IPS DF 4.7 (cell line): ENCODE data around the gene POLR3K.

ENCODE experiments used
- DNase-seq: peaks from one replicate; pipeline ENCODE4 v3.0.0-alpha.2; 2013; ENCODE audit warnings: low spot score; ENCODE audit errors: extremely low read depth

Gene POLR3K

DNA sequence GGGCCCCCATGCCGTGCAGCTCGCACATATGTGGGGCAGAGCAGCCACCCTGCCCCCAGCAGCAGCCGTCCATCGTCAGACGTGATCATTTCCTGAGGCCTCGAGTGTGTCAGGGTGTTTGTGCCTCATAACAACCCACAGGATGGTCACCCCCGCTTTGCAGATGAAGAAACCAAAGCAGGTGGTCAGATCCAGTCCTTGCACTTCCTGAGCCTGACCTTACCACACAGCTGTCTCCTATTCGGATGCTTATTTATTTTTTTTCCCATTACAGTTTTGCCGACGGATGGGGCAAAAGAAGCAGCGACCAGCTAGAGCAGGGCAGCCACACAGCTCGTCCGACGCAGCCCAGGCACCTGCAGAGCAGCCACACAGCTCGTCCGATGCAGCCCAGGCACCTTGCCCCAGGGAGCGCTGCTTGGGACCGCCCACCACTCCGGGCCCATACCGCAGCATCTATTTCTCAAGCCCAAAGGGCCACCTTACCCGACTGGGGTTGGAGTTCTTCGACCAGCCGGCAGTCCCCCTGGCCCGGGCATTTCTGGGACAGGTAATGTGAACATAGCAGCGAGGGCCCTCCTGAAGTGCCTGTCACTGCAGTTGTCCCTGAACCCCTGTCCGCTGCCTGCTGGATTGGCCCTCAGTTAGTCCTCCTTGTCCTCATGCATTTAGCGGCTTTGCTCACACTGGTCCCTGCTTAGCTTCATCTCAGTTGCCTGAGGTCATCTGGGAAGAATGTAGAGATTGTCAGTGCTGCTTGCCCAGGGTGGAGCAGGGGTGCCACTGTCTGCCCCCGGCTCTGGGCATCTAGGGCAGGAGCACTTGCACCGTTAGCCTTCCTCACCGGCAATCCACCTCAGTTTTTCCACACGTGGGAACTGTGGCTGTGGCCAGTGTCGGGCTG is 26.0 kb upstream of the POLR3K start:
- no peak for DNase-seq

DNA sequence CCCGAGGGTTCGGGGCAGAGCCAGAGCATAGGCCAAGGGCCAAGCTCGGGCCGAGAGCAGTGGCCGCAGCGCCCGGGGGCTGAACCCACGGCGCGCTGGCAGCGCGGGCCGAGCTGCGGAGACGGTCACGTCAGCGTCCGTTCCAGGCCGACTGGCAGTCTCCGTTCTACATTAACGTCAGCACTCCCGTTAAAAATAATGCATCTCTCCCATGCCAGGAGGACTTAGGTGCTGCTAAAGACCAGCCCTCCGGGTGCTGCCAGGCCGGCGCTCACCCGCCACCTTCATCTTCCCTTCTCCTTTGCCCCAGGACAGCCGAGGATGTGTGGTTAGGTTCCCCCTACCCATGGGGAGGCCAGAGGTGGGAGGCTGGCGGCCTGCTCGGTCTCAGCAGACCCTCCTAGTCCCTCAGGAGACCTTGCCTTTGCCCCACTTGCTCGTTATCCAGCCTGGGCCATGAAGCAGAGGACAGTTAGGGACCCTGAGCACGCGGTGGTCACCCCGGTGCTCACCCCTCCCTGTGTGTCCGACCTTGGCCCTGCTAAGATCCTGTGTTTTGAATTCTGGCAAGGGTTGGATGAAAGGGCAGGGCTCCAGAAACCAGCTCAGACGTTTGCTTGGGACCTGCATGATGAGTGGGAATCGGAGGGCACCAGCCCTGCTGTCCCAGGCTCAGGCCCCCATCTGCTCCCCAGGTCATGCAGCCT is 25.2 kb upstream of the POLR3K start:
- no peak for DNase-seq

DNA sequence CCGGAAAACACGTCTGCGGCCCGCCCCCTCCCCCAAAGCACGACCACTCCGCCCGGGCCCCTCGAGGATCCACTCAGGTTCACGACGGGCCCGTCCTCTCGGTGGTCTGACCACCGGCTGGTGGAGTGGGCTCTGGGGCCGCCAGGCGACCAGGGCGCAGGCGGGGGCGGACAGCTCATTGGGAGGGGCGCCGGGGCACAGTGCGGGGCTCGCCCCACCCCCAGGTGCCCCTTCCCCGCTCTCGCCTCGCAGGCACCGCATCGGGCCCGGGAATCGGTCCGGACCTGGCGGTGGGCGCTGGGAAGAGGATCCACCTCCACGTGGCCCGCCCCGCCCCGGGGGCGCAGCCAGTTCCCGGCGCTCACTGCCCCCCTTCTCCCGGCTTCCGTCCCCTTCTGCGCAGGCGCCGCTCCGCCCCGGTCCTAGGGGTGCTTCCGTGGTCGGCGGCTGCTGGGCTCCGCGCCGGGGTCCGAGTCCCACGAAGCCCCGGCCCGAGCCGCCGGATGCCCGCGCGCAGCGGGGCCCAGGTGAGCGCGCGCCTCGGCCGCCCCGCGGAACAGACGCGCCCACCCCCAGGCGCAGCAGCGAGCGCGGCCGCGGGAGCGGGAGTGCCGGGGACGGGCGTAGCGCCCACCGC is 24.5 kb upstream of the POLR3K start, which contains the start of gene MPG:
MPG (plus strand) TSS at position 419 of the 637 bp plus-strand sequence; CDS start at position 504, 85 bp downstream.
- no peak for DNase-seq

DNA sequence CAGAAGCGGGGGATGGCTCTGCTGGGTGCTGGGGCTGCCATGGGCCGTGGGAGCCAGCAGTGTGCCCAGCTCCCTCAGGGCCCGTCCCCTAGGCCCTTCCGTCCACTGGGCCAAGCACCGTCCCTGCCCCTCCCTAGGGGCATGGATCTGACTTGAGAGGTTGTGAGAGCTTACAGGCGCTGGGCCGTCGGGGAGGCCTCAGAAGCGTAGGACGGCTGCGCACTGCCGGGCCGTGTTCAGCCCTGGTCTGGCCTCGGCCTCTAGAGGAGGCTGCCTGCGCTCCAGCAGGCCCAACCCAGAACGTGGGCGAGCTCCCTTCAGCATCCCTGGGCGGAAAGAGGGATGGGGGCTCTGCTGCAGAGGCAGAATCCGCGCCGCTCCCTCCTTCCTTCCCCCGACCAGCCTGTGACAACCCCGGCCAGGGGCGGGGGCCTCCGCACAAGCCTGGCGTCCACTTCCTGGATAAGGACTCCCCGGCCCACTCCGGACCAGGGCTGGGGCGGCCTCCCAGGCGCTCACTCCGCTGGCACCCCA is 23.9 kb upstream of the POLR3K start:
- no peak for DNase-seq

DNA sequence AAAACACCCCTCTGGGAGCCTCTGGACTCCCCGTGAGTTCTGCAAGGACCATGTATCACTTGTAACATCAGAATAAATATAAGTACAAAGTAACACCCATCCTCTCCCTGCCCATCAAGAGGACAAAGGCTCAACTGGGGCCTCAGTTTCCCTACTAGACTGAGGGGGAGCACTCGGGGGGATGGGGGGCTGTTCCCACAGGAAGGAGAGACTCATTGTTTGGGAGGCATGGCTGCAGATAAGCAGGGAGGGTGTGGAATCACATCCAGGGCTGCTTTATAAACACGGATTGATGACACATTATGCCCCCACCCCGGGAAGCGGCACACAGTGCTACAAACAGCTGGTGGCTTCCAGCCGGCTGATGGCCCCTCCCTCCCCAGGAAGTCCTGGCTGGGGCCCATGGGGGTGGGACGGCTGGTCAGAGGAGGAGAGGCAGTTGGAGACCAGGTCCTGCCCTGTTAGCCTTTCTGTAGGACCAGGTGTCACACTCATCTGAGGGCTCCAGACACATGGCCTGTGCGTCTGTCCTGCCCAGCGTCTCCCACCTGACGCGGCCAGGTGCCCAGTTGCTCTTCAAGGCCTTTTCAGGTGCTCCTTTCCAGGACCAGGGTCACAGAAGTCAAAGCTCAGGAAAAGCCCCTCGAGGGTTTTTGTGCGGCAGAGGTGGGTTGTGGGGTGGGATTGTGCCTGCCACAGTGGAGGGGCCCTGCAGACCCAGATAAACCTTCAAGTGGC is 23.3 kb upstream of the POLR3K start:
- DNase-seq = no peak

DNA sequence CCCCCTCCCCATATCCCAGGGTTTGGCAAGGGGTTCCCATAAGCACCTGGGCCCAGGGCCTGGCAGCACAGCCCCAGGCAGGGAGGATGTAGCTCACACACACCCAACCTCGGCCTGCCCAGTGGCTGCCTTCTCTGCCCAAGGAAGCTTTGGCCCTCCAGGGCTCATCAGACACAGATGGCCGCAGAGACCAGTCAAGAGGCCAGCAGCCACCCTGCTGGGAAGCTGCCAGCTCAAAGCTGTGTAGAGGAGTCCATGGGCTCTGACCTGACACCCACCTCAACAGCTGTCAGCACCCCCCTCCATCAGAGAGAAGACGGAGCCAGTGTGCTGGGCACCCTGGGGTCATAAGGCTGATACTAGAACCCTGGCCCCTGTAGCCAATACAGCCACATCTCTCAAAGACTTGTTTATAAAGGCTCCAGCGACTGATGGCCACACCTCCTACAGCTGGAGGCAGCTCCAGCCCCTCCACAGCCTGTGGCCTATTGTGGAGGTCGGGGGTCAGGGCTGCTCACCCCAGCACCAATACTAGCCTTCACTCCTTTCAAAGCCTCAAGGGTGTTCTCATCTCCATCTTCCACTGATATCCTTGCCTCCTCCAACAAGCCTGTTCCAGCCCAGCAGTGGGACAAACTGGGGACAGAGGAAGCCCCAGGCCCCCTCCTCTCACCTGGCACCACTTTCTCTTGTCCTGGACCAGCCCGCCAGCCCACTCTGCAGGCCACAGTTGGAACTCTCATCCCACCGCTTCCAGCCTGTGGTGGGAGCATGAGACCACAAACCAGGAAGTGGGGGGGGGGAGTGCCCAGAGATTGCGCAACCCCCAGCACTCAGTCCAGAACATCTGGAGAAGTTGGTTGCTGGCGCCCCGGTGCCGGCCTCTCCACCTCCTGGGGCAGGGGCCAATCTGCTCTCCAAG is 22.4 kb upstream of the POLR3K start:
- no peak for DNase-seq

DNA sequence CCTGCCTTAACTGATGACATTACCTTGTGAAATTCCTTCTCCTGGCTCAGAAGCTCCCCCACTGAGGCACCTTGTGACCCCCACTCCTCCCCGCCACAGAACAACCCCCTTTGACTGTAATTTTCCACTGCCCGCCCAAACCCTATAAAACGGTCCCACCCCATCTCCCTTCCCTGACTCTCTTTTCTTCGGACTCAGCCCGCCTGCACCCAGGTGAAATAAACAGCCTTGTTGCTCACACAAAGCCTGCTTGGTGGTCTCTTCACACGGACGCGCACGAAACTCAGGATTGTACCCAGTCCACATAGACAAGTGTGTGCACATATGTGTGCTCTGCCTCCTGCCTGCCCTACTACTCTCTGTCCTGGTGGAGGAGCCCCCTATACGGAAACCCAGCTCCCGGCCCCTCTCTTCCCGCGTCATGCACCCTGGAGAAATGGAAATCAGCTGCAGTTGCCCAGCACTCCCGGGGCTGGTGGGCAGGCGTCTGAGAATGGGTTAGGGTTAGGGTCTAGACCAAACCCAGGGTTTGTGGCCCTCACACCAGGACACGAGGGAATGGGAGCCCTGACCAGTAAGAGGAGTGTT is 21.4 kb upstream of the POLR3K start:
- DNase-seq = no peak

DNA sequence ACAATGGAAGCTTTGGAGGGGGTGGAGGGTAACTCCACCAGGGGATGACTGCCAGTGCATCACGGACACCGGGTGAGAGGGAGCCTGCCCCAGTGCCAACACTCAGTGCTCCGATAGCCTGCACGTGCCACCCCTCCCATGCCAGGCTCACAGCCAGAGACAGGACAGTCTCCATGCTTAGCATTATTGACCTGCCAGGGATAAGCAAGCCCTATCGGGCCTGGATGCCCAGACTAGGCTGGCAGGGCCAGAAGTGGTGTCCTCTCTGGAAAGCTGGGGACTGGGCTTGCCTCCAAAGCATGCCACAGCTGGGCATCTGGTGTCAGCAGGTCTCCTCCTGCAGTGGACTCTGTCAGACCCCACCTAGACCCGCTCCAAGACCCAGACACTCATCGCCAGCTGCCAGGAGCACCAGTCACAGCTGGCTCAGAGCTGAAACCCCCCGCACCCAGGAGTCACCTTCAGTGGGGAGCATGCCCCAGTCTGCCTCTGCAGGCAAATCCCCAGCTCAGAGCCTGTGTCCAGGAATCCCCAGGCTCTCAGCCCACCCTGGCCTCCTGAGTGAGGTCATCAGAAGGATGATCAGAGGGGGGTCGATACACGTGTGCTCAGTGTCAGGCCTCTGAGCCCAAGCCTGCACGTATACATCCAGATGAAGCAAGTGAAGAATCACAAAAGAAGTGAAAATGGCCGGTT is 20.8 kb upstream of the POLR3K start:
- DNase-seq = no peak

DNA sequence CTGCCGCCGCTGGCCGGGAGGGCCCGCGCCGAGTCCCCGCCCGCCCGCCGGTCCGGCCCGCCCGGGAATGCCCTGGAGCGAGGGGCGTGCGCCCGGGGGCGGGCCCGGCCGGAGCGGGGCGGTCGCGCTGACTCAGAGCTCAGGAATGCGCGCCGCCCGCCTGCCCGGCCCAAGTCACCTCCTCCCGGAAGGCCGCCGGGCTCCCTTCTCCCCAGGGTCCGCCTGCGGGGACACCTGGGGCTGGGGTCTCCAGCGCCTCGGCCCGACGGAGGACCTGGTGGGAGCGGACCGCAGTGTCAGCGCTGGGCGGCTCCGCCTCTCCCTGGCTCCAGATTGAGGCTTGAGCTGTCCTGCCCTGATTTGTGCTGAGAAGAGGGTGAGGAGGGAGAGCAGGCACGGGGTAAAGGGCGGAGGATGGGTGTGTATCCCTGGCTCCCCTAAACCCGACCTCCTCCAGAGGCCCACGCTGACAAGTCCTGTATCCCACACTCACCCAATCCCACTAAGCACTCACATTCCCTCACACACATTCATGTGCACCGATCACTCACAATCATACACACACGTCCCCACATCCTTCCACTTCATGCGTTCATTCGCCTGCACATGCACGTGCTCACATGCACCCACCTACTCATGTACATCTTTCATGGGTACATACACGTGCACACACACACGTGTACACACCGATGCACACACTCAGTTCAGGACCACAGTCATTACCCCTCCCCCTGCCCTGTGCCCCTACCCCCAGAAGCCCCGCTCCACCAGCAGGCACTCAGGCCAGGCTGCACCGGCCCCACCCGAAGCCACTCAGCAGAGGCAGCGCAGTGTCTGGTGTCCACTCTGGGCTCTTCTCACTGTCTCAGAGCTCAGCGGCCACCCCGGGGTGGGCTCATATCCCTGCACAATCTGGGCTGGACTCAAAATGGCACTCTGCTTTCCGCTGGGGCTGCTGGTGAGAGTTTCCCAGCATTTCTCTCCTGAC is 19.4 kb upstream of the POLR3K start, which contains the start of gene RHBDF1:
RHBDF1 (minus strand) TSS at position 71 of the 988 bp plus-strand sequence. CDS start 7,616 bp downstream, outside the sequence.
- no peak for DNase-seq

DNA sequence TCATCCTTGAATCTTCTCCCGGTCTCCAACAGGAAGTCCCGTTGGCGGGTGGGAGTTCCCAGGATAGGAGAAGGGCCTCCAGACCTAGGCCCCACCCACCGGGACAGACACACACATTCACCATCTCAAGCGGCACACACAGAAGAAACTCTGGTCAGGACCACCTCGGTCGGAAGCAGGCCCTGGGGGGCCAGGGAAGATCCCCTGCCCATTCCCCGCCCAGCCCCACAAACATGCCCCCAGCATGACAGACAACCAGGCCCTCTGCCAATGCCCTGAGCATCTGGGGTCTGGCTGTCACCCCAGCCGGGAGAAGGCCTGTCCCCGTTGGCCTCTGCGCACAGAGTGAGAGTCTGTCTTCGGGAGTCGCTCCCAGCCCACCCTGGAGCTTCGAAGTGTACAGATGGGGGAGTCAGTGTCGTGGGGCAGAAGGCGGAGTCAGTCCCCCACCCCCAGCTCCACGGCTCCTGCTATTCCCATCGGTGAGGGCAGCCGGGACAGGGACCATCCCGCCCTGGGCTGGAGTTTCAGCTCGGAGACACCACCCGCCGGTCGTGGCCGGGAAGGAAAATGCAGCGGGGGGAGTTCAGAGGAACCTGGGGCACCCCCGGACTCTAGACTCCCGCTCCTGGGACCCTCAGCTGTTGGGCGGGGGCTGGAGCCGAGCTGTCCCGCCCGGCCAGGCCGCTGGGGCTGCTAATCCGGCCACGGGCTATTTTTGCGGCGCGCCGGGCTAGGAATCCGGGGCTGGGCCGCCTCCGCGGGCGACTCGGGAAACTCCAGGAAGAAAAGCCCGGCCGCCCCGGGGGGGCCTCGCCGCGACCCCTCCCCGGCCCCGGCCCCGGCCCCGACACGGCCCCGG is 18.4 kb upstream of the POLR3K start:
- DNase-seq = no peak

DNA sequence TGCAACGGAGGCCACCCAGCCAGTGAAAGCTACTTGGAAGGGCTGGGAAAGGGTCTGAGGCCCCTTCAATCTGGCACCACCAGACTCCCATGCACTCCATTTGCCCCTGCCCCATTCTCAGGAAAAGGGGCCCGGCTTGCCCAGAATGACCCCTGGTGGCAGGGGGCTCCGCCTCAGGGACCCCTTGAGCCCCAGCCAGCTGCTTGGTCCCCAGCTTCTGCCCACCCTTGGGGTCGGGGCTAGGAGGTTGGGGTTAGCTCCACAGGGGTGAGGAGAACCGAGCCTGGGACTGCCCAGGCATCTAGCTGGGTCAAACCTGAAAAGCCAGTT is 17.8 kb upstream of the POLR3K start:
- DNase-seq = no peak

DNA sequence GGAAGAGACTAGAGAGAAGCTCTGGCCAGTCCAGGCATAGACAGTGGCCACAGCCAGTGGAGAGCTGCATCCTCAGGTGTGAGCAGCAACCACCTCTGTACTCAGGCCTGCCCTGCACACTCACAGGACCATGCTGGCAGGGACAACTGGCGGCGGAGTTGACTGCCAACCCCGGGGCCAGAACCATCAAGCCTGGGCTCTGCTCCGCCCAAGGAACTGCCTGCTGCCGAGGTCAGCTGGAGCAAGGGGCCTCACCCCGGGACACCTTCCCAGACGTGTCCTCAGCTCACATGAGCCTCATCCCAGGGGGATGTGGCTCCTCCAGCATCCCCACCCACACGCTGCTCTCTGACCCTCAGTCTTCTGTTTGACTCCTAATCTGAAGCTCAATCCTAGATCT is 15.8 kb upstream of the POLR3K start:
- DNase-seq = no peak

DNA sequence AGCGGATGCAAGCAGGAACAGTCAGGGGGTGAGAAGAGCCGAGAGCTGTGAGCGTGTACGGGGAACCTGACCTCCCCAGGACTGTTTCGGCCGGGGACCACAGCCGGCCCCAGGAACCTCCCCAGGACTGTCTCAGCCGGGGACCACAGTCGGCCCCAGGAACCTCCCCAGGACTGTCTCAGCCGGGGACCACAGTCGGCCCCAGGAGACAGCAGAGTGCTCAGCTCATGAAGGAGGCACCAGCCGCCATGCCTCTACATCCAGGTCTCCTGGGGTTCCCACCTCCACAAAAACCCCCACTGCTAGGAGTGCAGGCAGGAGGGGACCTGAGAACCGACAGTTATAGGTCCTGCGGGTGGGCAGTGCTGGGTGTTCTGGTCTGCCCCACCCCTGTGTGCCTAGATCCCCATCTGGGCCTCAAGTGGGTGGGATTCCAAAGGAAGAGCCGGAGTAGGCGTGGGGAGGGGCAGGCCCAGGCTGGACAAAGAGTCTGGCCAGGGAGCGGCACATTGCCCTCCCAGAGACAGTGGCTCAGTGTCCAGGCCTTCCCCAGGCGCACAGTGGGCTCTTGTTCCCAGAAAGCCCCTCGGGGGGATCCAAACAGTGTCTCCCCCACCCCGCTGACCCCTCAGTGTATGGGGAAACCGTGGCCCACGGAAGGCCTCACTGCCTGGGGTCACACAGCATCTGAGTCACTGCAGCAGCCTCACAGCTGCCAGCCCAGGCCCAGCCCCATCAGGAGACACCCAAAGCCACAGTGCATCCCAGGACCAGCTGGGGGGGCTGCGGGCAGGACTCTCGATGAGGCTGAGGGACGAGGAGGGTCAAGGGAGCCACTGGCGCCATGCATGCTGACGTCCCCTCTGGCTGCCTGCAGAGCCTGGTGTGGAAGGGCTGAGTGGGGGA is 14.7 kb upstream of the POLR3K start:
- DNase-seq = no peak

DNA sequence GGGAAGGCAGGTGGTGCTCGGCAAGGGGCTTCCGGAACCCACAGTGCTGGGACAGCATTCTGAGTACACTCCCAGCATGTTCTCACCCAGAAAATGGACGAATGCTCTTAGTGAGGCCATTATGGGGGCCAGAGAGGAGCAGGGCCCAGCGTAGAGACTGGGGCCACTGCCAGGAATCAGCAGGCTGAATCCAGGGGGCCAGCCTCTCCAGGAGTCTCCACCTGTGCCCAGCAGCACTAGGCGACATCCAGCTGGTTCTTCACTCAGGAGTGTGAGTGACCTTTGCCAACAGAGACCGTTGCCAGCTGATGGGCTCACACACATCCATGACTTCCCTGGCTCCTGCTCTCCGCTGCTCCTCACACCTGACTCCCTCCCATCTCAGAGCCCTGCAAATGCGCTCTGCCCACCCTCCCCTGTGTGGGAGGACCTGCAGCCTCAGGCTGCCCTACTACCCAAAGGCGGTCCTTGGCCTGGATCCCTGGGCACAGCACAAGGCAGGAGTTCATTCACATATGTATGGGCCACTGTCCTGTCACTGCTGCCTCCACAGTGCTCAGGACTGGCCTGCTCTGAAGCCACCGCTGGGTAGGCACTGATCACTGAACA is 13.9 kb upstream of the POLR3K start:
- DNase-seq = no peak
